K562 (cell line): ENCODE results near the gene ATP6V1F. TPM values are rescaled to one million over a fixed set of nuclear protein-coding genes. Genes with fewer than 3 reads are reported as not detected.

ENCODE experiments used
- CHCHD3 ChIP-seq: fragments of 250-450 bp; sonication (Bioruptor Pico); IDR thresholded peaks from 2 replicates; pipeline ENCODE4 v2.1.2; 2022; ENCODE audit warnings: mild to moderate bottlenecking
- KHSRP ChIP-seq: fragments of 450-650 bp; IDR thresholded peaks from 2 replicates; pipeline ENCODE4 v1.6.1; 2017
- POLR3G ChIP-seq: IDR thresholded peaks from 2 replicates; pipeline ENCODE4 v1.6.1; 2011; ENCODE audit not compliant: insufficient read length, insufficient replicate concordance; ENCODE audit errors: extremely low read depth
- RBM22 ChIP-seq: fragments of 200-400 bp; formaldehyde crosslinking; IDR thresholded peaks from 2 replicates; pipeline ENCODE4 v1.6.1; 2018; ENCODE audit warnings: low read length, low read depth; ENCODE audit not compliant: poor library complexity, severe bottlenecking
- SETDB1 ChIP-seq: IDR thresholded peaks from one replicate; pipeline ENCODE4 v1.6.1; 2012; ENCODE audit warnings: low read length, control low read depth, inconsistent platforms
- SMARCB1 ChIP-seq: IDR thresholded peaks from 2 replicates; pipeline ENCODE4 v1.6.1; 2011; ENCODE audit warnings: improper control_type of control experiment, low read depth; ENCODE audit not compliant: insufficient read length
- WHSC1 ChIP-seq: IDR thresholded peaks from one replicate; pipeline ENCODE4 v1.6.1; 2012; ENCODE audit warnings: low read length, control low read depth, inconsistent platforms
- ZNF263 ChIP-seq: sonication (generic); formaldehyde crosslinking; IDR thresholded peaks from 2 replicates; pipeline ENCODE4 v1.8.0; 2022; ENCODE audit warnings: mild to moderate bottlenecking, missing genetic modification reagents, borderline replicate concordance
- ZNF280B ChIP-seq: fragments of 250-450 bp; sonication (Bioruptor Pico); IDR thresholded peaks from 2 replicates; pipeline ENCODE4 v1.5.1; 2021; ENCODE audit warnings: mild to moderate bottlenecking
- polyA plus RNA-seq, 8 experiments: library from polyadenylated mRNA; depleted of rRNA in 4 of 8; stranded (reverse) in 5 of 8; unstranded in 3 of 8; fragments of >200 nt; fragmentation: Nextera tagmentation in 2 of 8; fragmentation: Illumina TruSeq in 1 of 8; extraction: Ambion mirVana in 2 of 8; extraction: Trizol in 1 of 8; gene quantifications; 2 replicates each; pipeline versions ENCODE4 v1.2.1 to v1.2.3, GENCODE V29; 2011 to 2014; ENCODE audit warnings: inconsistent platforms in 1 of 8, missing spikeins in 1 of 8
- total RNA-seq, 7 experiments: library from RNA; depleted of rRNA in 6 of 7; stranded (reverse); fragments of >200 nt in 6 of 7; fragmentation: Illumina TruSeq in 2 of 7; extraction: Trizol in 2 of 7; gene quantifications; 2 replicates each; pipeline versions ENCODE4 v1.2.1 to v1.2.3, GENCODE V29; 2011 to 2021; ENCODE audit warnings: low replicate concordance in 1 of 7
- TF ChIP-seq, protein P1 (sequence below), 2 experiments: fragments of 450-650 bp; formaldehyde crosslinking in 1 of 2; IDR thresholded peaks; 2 replicates each; pipeline versions ENCODE4 v1.4.0 to v1.6.1; 2014 to 2020; ENCODE audit warnings: mild to moderate bottlenecking in 2 of 2, borderline replicate concordance in 1 of 2, low read depth in 1 of 2
- TF ChIP-seq, protein P2 (sequence below): sonication (generic); IDR thresholded peaks from 2 replicates; pipeline ENCODE4 v1.6.1; 2016
- TF ChIP-seq, protein P3 (sequence below): fragments of 250-450 bp; sonication (Bioruptor Pico); IDR thresholded peaks from 2 replicates; pipeline ENCODE4 v1.5.0; 2021; ENCODE audit warnings: mild to moderate bottlenecking, moderate library complexity

The ATP6V1F gene
- total and polyA plus RNA-seq, 9 of the 15 experiments (the other 6 are each of a cell fraction or from before 2014, with no cell fraction given): 206 to 1,123 (median 542) TPM

- TF ChIP-seq, protein P1, sequence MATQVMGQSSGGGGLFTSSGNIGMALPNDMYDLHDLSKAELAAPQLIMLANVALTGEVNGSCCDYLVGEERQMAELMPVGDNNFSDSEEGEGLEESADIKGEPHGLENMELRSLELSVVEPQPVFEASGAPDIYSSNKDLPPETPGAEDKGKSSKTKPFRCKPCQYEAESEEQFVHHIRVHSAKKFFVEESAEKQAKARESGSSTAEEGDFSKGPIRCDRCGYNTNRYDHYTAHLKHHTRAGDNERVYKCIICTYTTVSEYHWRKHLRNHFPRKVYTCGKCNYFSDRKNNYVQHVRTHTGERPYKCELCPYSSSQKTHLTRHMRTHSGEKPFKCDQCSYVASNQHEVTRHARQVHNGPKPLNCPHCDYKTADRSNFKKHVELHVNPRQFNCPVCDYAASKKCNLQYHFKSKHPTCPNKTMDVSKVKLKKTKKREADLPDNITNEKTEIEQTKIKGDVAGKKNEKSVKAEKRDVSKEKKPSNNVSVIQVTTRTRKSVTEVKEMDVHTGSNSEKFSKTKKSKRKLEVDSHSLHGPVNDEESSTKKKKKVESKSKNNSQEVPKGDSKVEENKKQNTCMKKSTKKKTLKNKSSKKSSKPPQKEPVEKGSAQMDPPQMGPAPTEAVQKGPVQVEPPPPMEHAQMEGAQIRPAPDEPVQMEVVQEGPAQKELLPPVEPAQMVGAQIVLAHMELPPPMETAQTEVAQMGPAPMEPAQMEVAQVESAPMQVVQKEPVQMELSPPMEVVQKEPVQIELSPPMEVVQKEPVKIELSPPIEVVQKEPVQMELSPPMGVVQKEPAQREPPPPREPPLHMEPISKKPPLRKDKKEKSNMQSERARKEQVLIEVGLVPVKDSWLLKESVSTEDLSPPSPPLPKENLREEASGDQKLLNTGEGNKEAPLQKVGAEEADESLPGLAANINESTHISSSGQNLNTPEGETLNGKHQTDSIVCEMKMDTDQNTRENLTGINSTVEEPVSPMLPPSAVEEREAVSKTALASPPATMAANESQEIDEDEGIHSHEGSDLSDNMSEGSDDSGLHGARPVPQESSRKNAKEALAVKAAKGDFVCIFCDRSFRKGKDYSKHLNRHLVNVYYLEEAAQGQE (IDR thresholded peaks at IDR 0.05; ENCODE audit: borderline replicate concordance): no peak; the same call in none of the 2 replicates
- TF ChIP-seq, protein P1 (CRISPR knock-in tag; IDR thresholded peaks at IDR 0.05; ENCODE audit: low read depth): peak; percentile 26; the same call in 1 of the 2 replicates
- TF ChIP-seq KHSRP: peak; percentile 78
- no peak for TF ChIP-seq SETDB1
- peak; percentile 83; the same call in 1 of the 2 replicates for TF ChIP-seq ZNF263 (CRISPR knock-in tag)
- TF ChIP-seq, protein P2, sequence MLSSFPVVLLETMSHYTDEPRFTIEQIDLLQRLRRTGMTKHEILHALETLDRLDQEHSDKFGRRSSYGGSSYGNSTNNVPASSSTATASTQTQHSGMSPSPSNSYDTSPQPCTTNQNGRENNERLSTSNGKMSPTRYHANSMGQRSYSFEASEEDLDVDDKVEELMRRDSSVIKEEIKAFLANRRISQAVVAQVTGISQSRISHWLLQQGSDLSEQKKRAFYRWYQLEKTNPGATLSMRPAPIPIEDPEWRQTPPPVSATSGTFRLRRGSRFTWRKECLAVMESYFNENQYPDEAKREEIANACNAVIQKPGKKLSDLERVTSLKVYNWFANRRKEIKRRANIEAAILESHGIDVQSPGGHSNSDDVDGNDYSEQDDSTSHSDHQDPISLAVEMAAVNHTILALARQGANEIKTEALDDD: no peak; the same call in 1 of the 2 replicates
- no peak for TF ChIP-seq ZNF280B (CRISPR knock-in tag)
- TF ChIP-seq CHCHD3: no peak
- no peak for TF ChIP-seq POLR3G
- TF ChIP-seq SMARCB1: no peak
- TF ChIP-seq, protein P3, sequence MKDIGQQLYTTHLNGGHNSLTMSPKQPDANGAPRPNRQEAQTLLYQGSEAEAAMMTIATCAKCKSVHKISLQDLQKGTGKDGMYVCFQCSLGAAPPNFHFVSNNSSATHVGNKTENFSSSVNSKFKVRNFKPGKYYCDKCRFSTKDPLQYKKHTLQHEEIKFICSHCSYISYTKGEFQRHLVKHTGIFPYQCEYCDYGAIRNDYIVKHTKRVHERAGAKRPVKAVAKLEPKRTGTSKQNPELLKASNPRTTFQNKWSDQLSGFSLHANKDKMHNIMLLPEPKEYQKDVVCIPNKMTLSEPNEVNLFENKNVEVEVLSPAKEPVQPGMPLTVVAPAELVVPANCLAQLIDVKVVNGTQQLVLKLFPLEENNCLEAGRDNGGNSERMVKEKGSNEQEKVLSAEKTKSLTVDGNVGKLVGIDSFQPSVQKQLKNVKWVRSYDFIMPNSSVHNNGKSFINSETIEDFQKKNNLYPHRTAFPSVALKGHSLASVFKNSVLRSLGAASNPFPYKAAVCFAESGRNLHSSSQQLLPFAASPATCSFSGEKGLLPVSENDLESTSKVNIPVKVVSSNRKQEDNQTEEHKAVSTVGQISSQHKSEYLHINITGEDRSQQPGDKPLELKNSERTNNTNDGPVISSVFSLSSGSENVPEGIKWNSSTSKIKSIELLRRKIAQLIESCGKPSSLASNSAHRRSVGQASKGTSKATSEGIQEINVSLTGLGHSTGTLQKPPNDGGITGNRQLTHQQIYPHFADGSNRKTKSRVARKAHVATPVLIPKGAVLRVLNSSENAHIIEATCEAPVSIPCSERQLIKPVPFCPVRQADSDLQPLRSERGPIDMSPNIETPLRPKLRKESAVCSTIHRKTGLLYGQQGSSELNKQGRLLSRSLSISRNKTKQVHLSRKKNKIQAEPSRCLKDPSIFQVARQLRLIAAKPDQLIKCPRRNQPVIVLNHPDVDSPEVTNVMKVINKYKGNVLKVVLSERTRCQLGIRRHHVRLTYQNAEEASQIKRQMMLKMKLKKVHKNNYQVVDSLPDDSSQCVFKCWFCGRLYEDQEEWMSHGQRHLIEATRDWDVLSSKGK (CRISPR knock-in tag): no peak
- TF ChIP-seq RBM22: no peak
- TF ChIP-seq WHSC1: no peak
These were observed 2.2 kb upstream of the ATP6V1F start (continued) for GRCh38 chr7:128860158-128861073.
